ENCODE measurements around the gene SOWAHB.

DNA sequence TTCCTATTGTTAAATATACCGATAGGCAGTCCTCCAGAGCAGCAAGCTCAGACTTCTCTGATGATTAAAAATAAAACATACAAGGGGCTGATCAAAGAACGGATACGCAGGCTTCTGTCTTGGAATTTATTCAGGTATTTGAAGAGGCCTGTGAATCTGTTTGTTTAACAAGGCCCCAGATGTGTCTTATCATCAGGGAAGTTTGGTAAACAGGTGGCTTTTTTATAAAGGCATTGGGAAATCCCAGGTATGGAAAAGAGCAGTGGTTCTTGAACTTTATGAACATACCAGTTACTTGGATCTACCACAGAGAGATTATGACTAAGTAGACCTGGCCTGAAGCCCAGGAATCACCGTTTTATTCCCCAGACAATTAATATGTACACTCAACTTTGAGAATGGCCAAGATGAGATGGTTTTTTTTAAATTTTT lies 47.9 kb downstream of the SOWAHB start:
- TF ChIP-seq CTCF (IDR thresholded peaks at IDR 0.05), result no peak
- no peak for TF ChIP-seq POLR2A (IDR thresholded peaks at IDR 0.05)
- no peak for TF ChIP-seq POLR2AphosphoS5 (IDR thresholded peaks at IDR 0.05)

Data from transverse colon (tissue), 4 donors.